HUES6 (cell line): Measurements from ENCODE around the gene ANKRD13A.
"Not testable (repeated sequence)": the region's sequence is repeated elsewhere in the genome, so short reads cannot be mapped to it uniquely, and the experiment has no call there.

Experiments used
- H3K27ac ChIP-seq: 2 replicates; pipeline ENCODE4 v1.7.0; 2013; ENCODE audit warnings: low read depth, mild to moderate bottlenecking, low read length, inconsistent platforms
- H3K27me3 ChIP-seq: 2 replicates; pipeline ENCODE4 v1.6.1; 2013; ENCODE audit warnings: low read length; ENCODE audit not compliant: control insufficient read depth, insufficient read depth
- H3K36me3 ChIP-seq: 2 replicates; pipeline ENCODE4 v1.6.1; 2013; ENCODE audit warnings: low read length; ENCODE audit not compliant: control insufficient read depth, insufficient read depth
- H3K4me1 ChIP-seq: 2 replicates; pipeline ENCODE4 v1.6.1; 2013; ENCODE audit warnings: low read length; ENCODE audit not compliant: control insufficient read depth, insufficient read depth
- H3K4me3 ChIP-seq: 2 replicates; pipeline ENCODE4 v1.5.1; 2013; ENCODE audit warnings: low read depth, low read length
- H3K9ac ChIP-seq: one replicate; pipeline ENCODE4 v1.6.1; 2013; ENCODE audit warnings: mild to moderate bottlenecking, low read length
- H3K9me3 ChIP-seq: 2 replicates; pipeline ENCODE4 v1.6.1; 2013; ENCODE audit warnings: low read depth, low read length; ENCODE audit not compliant: control insufficient read depth, insufficient read depth

Gene ANKRD13A

GRCh38 chr12:110033888-110034287, 34.7 kb downstream of the ANKRD13A start:
- Histone ChIP-seq H3K9me3 (no peaks in the 10 kb centered on the region), H3K9ac (no peak overlapping the region), H3K4me3 (no peak overlapping the region), H3K27me3 (no peaks in the 10 kb centered on the region), H3K36me3 (peaks cover 48% of the 10 kb centered on the region), H3K27ac (no peak overlapping the region), H3K4me1 (peaks cover 3% of the 10 kb centered on the region)

- H3K4me1 ChIP-seq = peaks cover 14% of the 10 kb centered on the region
- H3K27ac ChIP-seq = no peak overlapping the region
- no peaks in the 10 kb centered on the region for H3K9me3 ChIP-seq
- no peak overlapping the region for H3K4me3 ChIP-seq
- no peaks in the 10 kb centered on the region for H3K27me3 ChIP-seq
- peaks cover 39% of the 10 kb centered on the region for H3K36me3 ChIP-seq
- H3K9ac ChIP-seq = no peak overlapping the region
Observed at GRCh38 chr12:110035534-110036104, 36.4 kb downstream of the ANKRD13A start.

DNA sequence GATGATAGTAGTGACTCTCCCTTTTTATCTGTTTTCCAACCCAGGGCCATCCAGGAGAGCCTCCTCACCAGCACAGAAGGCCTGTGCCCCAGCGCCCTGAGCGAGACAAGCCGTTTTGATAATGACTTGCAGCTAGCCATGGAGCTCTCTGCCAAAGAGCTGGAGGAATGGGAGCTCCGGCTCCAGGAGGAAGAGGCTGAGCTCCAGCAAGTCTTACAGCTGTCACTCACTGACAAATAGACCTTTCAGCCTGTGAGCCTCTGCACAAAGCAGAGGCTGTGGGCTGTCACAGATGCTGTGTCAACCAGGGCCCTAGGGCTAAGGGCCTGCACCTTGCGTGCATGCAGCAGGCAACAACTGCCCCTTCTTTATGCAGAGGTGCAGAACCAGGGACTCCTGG, 38.1 kb downstream of the ANKRD13A start:
- no peak overlapping the region for H3K27ac ChIP-seq
- H3K9me3 ChIP-seq = no peaks in the 10 kb centered on the region
- H3K4me1 ChIP-seq = peaks cover 14% of the 10 kb centered on the region
- no peaks in the 10 kb centered on the region for H3K27me3 ChIP-seq
- H3K9ac ChIP-seq = no peak overlapping the region
- H3K4me3 ChIP-seq = no peak overlapping the region
- H3K36me3 ChIP-seq = peaks cover 47% of the 10 kb centered on the region

DNA sequence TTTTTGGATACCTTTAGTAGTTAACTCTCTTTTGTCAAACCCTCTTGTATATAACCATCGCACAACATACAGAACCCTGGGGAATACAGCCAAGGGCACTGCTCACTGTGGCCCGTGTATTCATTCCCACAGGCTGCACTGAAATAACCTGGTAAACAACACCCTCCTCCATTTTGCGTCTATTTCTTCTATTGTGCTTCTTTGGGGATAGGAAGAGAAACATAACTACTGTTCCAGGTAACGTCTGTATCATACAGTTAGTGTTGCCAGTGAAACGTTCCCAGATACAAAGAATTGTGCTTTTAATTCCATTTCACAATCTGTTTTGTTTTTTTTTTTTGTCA, 39.5 kb downstream of the ANKRD13A start:
- Histone ChIP-seq H3K27ac (peak overlapping the region; percentile 21; the same call in 1 of the 2 replicates), H3K4me1 (peaks cover 14% of the 10 kb centered on the region), H3K9ac (no peak overlapping the region), H3K9me3 (no peaks in the 10 kb centered on the region), H3K27me3 (no peaks in the 10 kb centered on the region), H3K4me3 (no peak overlapping the region), H3K36me3 (peaks cover 42% of the 10 kb centered on the region)

DNA sequence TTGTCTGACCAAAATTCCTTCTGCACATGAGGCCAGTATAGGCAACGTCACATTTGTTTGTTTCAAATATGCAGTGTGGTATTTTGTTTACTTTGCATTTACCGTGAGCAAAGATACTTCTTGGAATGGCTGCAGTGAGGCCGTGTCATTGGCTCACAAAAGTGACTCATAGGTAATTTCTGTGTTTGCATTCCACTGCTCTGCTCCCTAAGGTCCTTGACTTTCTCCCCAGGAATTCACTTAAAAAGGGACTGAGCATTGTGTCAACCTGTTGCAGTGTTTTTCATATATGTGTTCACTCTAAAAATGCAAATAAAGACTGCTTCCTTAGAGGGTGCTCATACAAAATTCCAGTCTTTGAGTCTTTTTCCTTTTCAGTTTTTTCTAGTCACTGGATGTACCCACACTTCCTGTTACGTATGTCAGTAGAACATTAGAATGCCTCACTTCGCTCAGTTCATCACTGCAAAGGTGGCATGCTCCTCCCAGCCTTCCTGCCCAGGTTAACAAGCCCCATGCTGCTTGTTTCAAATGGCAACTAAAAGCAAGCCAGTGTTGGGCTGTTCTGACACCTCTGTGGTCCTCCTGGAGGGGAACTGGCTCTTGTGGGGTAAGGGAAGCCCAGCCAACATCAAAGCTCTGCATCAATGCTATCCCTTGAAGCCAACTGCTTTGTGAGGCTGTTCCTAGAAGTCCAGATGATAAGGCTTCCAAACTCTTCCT, 40.0 kb downstream of the ANKRD13A start:
- Histone ChIP-seq H3K27me3 (no peaks in the 10 kb centered on the region), H3K27ac (peak overlapping the region; percentile 21; the same call in 1 of the 2 replicates), H3K9ac (no peak overlapping the region), H3K9me3 (no peaks in the 10 kb centered on the region), H3K4me1 (peaks cover 14% of the 10 kb centered on the region), H3K4me3 (no peak overlapping the region), H3K36me3 (peaks cover 37% of the 10 kb centered on the region)

DNA sequence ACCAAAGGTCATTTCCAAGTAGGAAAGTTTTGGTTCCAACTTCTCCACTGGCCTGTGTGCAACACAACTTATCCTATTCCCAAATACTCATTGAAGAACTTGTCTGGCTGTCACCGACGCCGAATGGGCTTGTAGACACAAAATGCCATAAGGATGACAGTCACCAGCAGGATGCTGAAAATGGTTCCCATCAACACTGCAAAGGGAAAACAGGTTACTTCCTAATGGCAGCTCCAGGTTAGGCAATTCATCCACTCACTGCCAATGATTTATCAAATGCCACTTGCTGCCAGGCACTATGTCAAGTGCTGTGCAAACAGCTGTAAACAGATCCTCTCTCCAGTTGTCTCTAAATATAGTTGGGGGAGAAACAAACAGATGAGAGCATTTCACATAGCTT, 43.0 kb downstream of the ANKRD13A start:
- Histone ChIP-seq H3K36me3 (peaks cover 27% of the 10 kb centered on the region), H3K9me3 (no peaks in the 10 kb centered on the region), H3K27me3 (no peaks in the 10 kb centered on the region), H3K9ac (no peak overlapping the region), H3K4me1 (peaks cover 14% of the 10 kb centered on the region), H3K4me3 (no peak overlapping the region), H3K27ac (no peak overlapping the region)

GRCh38 chr12:110046451-110047187, 47.4 kb downstream of the ANKRD13A start:
- Histone ChIP-seq H3K9me3 (no peaks in the 10 kb centered on the region), H3K27ac (no peak overlapping the region), H3K27me3 (no peaks in the 10 kb centered on the region), H3K4me1 (peaks cover 3% of the 10 kb centered on the region; the same call in 1 of the 2 replicates), H3K4me3 (no peak overlapping the region), H3K9ac (no peak overlapping the region), H3K36me3 (peaks cover 10% of the 10 kb centered on the region)

DNA sequence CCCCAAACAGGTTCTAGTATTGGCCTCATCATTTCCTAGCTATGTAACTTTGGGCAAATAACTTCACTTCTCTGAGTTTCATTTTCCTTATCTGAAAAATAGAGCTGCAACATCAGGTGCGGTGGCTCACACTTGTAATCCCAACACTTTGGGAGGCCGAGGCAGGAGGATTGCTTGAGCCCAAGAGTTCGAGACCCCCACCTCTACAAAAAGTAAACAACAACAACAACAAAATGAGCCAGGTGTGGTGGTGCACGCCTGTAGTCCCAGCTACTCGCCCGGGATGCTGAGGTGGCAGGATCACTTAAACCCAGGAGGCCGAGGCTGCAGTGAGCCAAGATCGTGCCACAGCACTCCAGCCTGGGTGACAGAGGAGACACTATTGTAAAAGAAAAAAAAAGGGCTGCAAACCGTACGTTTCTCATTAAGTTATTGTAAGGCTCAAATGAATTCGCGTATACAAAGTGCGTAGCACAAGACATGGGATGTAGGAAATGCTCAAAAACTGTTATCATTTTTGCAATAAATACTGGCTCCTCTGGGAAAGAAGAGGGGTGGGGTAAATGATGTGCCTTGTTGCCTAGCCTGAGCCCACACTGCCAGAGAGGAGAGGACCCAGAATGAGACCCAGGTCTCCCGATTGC, 48.2 kb downstream of the ANKRD13A start:
- Histone ChIP-seq H3K4me3 (peak overlapping the region; percentile 94), H3K9ac (peak overlapping the region; percentile 79), H3K27me3 (no peaks in the 10 kb centered on the region), H3K9me3 (no peaks in the 10 kb centered on the region), H3K36me3 (peaks cover 2% of the 10 kb centered on the region), H3K27ac (no peak overlapping the region), H3K4me1 (peaks cover 3% of the 10 kb centered on the region; the same call in 1 of the 2 replicates)

- Histone ChIP-seq H3K27ac (0 out of 2 replicates have a peak within 1 kb of the TSS, but pooled peaks have one; percentile 20), H3K4me3 (peak within 1 kb of the TSS; percentile 94), H3K27me3 (no peaks in the 10 kb centered on the region), H3K9ac (peak within 1 kb of the TSS; percentile 79), H3K36me3 (no peaks in the 10 kb centered on the region), H3K4me1 (peaks cover 3% of the 10 kb centered on the region; the same call in 1 of the 2 replicates), H3K9me3 (no peaks in the 10 kb centered on the region)
Observed at GRCh38 chr12:110048242-110049027, 49.2 kb downstream of the ANKRD13A start, which contains the start of gene C12orf76. C12orf76 (minus strand) TSS chr12:110048522; CDS start chr12:110048495, 27 bp downstream.

DNA sequence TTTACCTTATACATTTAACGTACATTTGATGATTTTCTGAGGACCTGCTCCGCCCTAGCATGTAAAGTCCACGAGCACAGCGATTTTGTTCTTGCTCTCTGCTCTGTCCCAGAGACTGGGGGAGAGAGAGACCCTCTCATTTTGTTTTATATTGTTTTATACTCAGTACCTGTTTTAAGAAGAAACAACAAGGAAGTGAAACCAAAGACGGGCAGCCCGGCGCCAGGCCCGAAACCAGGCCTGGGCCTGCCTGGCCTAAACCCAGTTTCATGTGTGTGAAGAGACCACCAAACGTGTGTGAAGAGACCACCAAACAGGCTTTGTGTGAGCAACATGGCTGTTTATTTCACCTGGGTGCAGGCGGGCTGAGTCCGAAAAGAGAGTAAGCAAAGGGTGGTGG, 49.8 kb downstream of the ANKRD13A start:
- H3K9me3 ChIP-seq, H3K36me3 ChIP-seq, H3K27ac ChIP-seq, H3K4me1 ChIP-seq, H3K27me3 ChIP-seq: not testable (repeated sequence)
- H3K9ac ChIP-seq = peak overlapping the region; percentile 79
- H3K4me3 ChIP-seq = peak overlapping the region; percentile 94
